ENCODE data around the gene TAPBPL.
A peak's percentile ranks its signal among the peaks of the same experiment; 100 is the strongest.

The TAPBPL gene

GRCh38 chr12:6451348-6452244, at the start of gene TAPBPL:
TAPBPL (plus strand) TSS chr12:6452042; CDS start chr12:6452249, 207 bp downstream.
- peak within 1 kb of the TSS; percentile 75 for H3K4me3 ChIP-seq

GRCh38 chr12:6404390-6404789, 47.5 kb upstream of the TAPBPL start:
- no peak for TF ChIP-seq Cebpa-rat (IDR thresholded peaks at IDR 0.05)
- H3K4me3 ChIP-seq = no peak overlapping the region
- H3K4me1 ChIP-seq = no peaks in the 10 kb centered on the region
- no peak overlapping the region for H3K4me2 ChIP-seq
- no peak overlapping the region for H3K27ac ChIP-seq
- H4K20me1 ChIP-seq = no peaks in the 10 kb centered on the region
- H3K36me3 ChIP-seq = no peaks in the 10 kb centered on the region
- no peaks in the 10 kb centered on the region for H3K27me3 ChIP-seq
- no peak overlapping the region for H3K9ac ChIP-seq
- no peaks in the 10 kb centered on the region for H3K9me3 ChIP-seq

More at GRCh38 chr12:6451348-6452244, at the start of gene TAPBPL:
- peak within 1 kb of the TSS; percentile 98 for H3K4me2 ChIP-seq
- peak within 1 kb of the TSS; percentile 94 for H3K27ac ChIP-seq
- no peaks in the 10 kb centered on the region for H3K27me3 ChIP-seq
- H3K4me1 ChIP-seq = peaks cover 71% of the 10 kb centered on the region
- no peaks in the 10 kb centered on the region for H4K20me1 ChIP-seq
- H3K9me3 ChIP-seq = no peaks in the 10 kb centered on the region
- peak within 1 kb of the TSS; percentile 87 for H3K9ac ChIP-seq
- no peak for TF ChIP-seq Cebpa-rat (IDR thresholded peaks at IDR 0.05)
- H3K36me3 ChIP-seq = peaks cover 32% of the 10 kb centered on the region

GRCh38 chr12:6405963-6406362, 45.9 kb upstream of the TAPBPL start:
- H3K36me3 ChIP-seq = no peaks in the 10 kb centered on the region
- no peaks in the 10 kb centered on the region for H3K27me3 ChIP-seq
- H4K20me1 ChIP-seq = no peaks in the 10 kb centered on the region
- H3K4me2 ChIP-seq = no peak overlapping the region
- no peaks in the 10 kb centered on the region for H3K9me3 ChIP-seq
- no peak for TF ChIP-seq Cebpa-rat (IDR thresholded peaks at IDR 0.05)
- no peak overlapping the region for H3K27ac ChIP-seq
- no peak overlapping the region for H3K4me3 ChIP-seq
- H3K4me1 ChIP-seq = no peaks in the 10 kb centered on the region
- H3K9ac ChIP-seq = no peak overlapping the region

- H3K27ac ChIP-seq = no peak overlapping the region
- H3K9me3 ChIP-seq = no peaks in the 10 kb centered on the region
- no peaks in the 10 kb centered on the region for H4K20me1 ChIP-seq
- no peak overlapping the region for H3K4me2 ChIP-seq
- no peak overlapping the region for H3K9ac ChIP-seq
- TF ChIP-seq Cebpa-rat (IDR thresholded peaks at IDR 0.05) = no peak
- no peaks in the 10 kb centered on the region for H3K36me3 ChIP-seq
- no peak overlapping the region for H3K4me3 ChIP-seq
- H3K4me1 ChIP-seq = no peaks in the 10 kb centered on the region
- no peaks in the 10 kb centered on the region for H3K27me3 ChIP-seq
These were observed 44.4 kb upstream of the TAPBPL start for GRCh38 chr12:6407236-6407954.

GRCh38 chr12:6416596-6416995, 35.2 kb upstream of the TAPBPL start:
- Histone ChIP-seq H3K9me3 (no peaks in the 10 kb centered on the region), H3K4me1 (no peaks in the 10 kb centered on the region), H3K27ac (no peak overlapping the region), H3K4me2 (no peak overlapping the region), H3K9ac (no peak overlapping the region), H3K4me3 (no peak overlapping the region), H3K36me3 (no peaks in the 10 kb centered on the region), H4K20me1 (no peaks in the 10 kb centered on the region), H3K27me3 (no peaks in the 10 kb centered on the region)
- TF ChIP-seq Cebpa-rat (IDR thresholded peaks at IDR 0.05) = no peak

GRCh38 chr12:6418796-6419195, 33.0 kb upstream of the TAPBPL start:
- Histone ChIP-seq H3K4me2 (no peak overlapping the region), H3K4me3 (no peak overlapping the region), H3K9ac (no peak overlapping the region), H4K20me1 (no peaks in the 10 kb centered on the region), H3K27me3 (no peaks in the 10 kb centered on the region), H3K27ac (no peak overlapping the region), H3K36me3 (no peaks in the 10 kb centered on the region), H3K4me1 (peaks cover 7% of the 10 kb centered on the region), H3K9me3 (no peaks in the 10 kb centered on the region)
- TF ChIP-seq Cebpa-rat (IDR thresholded peaks at IDR 0.05) = no peak

GRCh38 chr12:6420364-6420763, 31.5 kb upstream of the TAPBPL start:
- no peak for TF ChIP-seq Cebpa-rat (IDR thresholded peaks at IDR 0.05)
- H3K4me2 ChIP-seq = no peak overlapping the region

GRCh38 chr12:6423267-6424007, 28.4 kb upstream of the TAPBPL start:
- no peak overlapping the region; the same call in 1 of the 2 replicates for H3K9ac ChIP-seq
- H3K27me3 ChIP-seq = no peaks in the 10 kb centered on the region
- peak overlapping the region; percentile 95 for H3K4me2 ChIP-seq
- peaks cover 53% of the 10 kb centered on the region for H3K4me1 ChIP-seq
- H3K27ac ChIP-seq = peak overlapping the region; percentile 96
- H3K9me3 ChIP-seq = no peaks in the 10 kb centered on the region
- H3K4me3 ChIP-seq = no peak overlapping the region
- peak; percentile 83 for TF ChIP-seq Cebpa-rat (IDR thresholded peaks at IDR 0.05)
- no peaks in the 10 kb centered on the region for H3K36me3 ChIP-seq
- no peaks in the 10 kb centered on the region for H4K20me1 ChIP-seq

More at GRCh38 chr12:6420364-6420763, 31.5 kb upstream of the TAPBPL start:
- Histone ChIP-seq H3K36me3 (no peaks in the 10 kb centered on the region), H3K4me3 (no peak overlapping the region), H3K27me3 (no peaks in the 10 kb centered on the region), H3K9ac (no peak overlapping the region), H3K9me3 (no peaks in the 10 kb centered on the region), H4K20me1 (no peaks in the 10 kb centered on the region), H3K27ac (no peak overlapping the region), H3K4me1 (peaks cover 23% of the 10 kb centered on the region)

- no peaks in the 10 kb centered on the region for H4K20me1 ChIP-seq
- H3K4me2 ChIP-seq = peak overlapping the region; percentile 95
- no peak overlapping the region for H3K4me3 ChIP-seq
- no peaks in the 10 kb centered on the region for H3K9me3 ChIP-seq
- TF ChIP-seq Cebpa-rat (IDR thresholded peaks at IDR 0.05) = no peak
- H3K4me1 ChIP-seq = peaks cover 58% of the 10 kb centered on the region
- H3K36me3 ChIP-seq = no peaks in the 10 kb centered on the region
- no peaks in the 10 kb centered on the region for H3K27me3 ChIP-seq
- H3K27ac ChIP-seq = peak overlapping the region; percentile 96
- H3K9ac ChIP-seq = no peak overlapping the region; the same call in 1 of the 2 replicates
These were observed 27.9 kb upstream of the TAPBPL start for GRCh38 chr12:6424008-6424347.
